KG1 (cell line): ENCODE data around the gene HHATL.

Experiments
- DNase-seq: peaks from one replicate; lab custom pipeline; 2025; lab: John Stamatoyannopoulos, UW

HHATL gene

GRCh38 chr3:42712688-42713372 is 10.2 kb upstream of the HHATL start:
- DNase-seq = no peak

DNA sequence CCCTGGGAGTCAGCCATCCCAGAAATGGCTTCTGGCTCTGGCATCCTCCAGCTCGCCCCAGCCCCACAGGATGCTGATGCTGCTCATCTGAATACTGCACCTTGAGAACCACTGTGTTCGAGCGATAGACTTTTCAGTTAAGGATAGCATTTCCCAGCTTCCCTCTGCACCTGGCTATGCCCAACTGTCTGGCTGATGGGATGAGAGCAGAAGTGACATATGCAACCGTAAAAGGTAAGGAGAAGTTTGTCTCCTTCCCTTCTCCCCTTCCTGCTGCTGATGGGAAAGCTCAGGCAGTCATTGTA is 9.7 kb upstream of the HHATL start:
- no peak for DNase-seq

DNA sequence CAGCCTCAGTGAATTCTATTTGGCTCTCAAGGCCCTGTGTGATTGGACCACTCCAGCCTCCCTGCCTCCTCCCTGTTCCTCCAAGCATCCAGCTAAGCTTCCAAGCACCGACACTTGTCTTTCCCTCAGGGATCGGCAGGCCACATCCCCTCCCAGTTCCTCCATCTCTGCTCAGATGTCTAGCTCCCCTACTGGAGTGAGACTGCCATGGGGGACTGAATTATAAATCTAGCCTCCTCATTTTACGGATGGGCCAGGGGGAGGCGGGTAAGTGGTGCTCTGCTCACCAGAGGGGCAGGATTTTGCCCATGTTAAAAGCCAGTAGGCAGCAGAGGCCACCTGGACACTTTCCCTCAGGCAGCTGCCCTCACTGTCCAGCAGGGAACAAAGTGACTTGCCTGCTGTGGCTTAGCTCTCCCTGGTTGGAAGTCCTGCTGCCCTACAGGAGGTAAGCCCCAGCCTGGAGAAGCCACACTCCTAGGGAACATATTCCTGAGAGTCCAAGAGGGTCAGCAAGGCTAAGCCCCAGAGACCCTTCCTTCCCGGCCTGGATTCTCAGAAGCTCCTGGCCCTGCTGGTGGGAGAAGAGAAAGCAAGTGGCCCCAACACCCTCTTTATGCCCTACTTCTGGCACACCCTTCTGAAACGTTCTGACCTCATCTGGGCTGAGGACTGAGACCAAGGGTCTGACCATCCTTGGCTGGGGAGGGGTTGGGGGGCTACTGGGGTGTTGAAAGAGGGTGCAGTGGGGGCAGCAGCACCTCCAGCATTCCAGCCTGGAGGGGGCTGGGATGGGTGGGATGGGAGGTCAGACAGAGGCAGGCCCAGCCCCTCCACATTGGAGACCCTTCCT is 9.1 kb upstream of the HHATL start:
- DNase-seq = no peak

- DNase-seq = no peak
Measured at GRCh38 chr3:42710323-42711021, 7.9 kb upstream of the HHATL start.

GRCh38 chr3:42709621-42710020 is 7.0 kb upstream of the HHATL start:
- DNase-seq = no peak

DNA sequence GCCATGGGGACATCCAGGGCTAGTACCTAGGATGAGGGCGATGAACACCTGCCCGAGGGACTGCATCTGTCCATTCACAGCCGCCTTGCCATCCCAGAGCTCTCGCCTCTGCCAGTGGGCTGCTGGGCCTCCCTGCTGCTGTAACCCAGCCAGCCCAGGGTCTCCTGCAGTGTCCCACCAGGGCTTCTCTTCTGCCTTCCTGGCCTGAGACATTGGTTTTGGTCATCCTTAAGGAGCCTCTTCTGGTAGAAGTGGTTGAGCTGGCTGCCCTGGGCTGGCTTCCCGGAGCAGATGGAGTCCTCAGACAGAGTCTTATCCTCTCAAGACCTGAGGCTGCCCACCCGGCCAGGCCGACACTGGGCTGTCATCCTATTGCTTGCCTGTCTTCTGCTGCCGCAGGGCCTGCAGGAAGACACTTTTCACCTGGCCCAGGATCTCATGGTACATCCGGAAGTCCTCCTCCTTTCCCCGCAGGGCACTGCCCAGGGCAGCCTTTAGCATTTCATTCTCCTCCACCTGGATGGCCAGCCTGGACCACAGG is 6.1 kb upstream of the HHATL start:
- DNase-seq = no peak

- no peak for DNase-seq
Measured at GRCh38 chr3:42707620-42708355, 5.2 kb upstream of the HHATL start.

DNA sequence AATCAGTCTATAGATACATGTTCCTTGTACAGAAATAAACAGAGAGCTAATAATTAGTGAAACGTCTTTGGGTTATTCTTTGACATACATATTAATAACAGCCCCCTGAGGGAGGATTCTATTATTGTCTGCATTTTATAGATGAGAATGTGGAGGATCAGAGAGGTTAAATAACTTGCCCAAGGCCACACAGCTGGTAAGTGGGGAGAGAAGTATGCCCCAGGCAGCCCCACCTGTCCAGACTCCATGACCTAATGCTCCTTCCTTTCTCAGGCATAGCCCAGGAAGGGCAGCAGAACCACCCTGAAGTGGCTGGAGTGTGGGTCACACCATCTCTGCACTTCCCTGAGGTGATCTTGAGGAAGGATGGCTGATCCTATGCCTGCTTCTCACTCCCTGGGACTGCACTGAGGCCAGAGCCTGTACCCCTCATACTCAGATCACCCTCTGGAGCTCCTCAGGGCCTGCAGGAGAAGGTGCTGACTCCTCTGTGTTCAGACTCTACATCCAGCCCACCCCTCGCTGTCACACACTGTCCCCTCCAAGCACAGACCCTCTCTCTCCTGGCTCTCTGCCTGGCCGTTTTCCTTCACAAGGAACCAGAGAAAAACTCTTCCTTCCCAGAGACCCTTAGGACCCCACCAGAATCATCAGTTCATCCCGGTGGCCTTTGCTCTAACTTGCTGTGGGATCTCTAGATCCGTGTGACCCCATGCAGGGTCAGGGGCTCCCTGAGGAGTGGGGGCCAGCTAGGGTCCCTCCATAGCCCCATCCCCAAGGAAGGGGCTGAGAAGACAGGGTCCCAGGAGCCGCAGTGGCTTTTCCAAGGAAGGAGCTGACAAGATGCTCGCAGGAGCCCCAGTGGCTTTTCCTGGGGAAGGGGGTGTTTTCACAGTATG is 4.4 kb upstream of the HHATL start:
- no peak for DNase-seq

GRCh38 chr3:42705962-42706585 is 3.5 kb upstream of the HHATL start:
- DNase-seq = no peak

DNA sequence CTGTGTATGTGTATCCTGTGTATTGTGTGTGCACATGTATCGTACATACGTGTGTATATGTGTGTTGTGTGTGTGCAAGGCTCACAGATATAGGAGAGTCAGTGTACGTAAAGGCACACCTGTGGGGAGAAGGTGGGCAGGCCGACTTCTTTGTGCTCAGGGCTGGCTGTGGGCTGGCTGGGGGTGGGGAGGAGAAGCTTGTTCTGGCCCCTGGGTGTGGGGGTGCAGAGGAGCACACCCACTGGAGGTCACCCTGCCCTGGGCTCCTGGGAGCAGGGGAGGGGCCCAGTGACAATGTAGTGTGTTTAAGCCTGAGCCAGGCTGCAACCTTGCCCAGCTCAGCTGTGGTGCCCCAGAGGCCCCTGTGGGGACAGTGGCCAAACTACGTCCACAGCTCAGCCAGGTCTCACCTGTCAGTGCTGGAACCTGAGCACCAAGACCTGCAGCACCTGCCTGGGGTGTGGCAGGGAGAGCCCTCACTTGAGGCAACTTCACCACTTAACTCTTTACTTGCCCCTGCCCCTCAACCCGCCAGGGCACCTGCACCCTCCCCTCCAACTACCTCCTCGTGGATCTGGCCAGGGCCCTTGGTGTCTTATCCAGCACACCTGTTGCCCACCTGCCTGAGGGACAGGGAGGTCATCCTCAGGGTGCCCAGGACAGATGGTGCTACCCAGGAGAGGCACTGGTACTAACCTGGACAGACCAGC is 2.6 kb upstream of the HHATL start:
- no peak for DNase-seq

- DNase-seq = no peak
Measured at GRCh38 chr3:42704136-42704841, 1.7 kb upstream of the HHATL start.

GRCh38 chr3:42703695-42704025 is 1.1 kb upstream of the HHATL start:
- DNase-seq = no peak

DNA sequence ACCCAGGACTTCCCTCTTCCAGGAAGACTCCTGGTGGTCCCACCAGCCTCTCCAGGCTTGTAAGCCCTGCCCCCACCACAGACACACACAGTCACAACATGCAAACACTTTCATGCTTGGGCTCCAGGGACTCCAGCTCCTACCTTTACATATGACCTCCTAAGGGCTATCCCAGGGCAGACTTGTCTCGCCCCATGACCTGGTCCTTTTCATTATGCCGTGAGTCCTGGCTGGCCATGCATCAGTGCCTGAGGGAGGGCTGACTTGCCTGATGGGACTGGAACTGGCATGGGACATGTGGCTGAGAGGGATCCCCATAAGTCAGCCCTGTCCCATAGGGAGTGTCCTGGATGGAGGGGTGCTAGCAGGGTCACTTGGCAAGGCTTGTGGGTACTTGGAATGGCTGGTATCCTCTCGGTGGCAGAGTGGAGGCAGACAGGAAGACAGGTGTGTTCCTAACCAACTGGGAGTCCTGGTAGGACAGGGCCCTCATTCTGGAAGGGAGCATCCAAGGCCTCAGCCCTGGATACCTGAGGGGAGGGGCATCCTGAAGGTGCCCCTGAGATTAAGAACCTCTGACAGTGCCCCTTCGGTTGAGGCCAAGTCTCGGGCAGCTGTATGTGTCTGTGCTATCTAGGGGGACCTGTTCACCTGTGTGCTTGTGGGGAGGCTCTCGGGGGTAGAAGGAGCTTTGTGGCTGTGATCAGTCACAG is 540 bp upstream of the HHATL start:
- DNase-seq = no peak

DNA sequence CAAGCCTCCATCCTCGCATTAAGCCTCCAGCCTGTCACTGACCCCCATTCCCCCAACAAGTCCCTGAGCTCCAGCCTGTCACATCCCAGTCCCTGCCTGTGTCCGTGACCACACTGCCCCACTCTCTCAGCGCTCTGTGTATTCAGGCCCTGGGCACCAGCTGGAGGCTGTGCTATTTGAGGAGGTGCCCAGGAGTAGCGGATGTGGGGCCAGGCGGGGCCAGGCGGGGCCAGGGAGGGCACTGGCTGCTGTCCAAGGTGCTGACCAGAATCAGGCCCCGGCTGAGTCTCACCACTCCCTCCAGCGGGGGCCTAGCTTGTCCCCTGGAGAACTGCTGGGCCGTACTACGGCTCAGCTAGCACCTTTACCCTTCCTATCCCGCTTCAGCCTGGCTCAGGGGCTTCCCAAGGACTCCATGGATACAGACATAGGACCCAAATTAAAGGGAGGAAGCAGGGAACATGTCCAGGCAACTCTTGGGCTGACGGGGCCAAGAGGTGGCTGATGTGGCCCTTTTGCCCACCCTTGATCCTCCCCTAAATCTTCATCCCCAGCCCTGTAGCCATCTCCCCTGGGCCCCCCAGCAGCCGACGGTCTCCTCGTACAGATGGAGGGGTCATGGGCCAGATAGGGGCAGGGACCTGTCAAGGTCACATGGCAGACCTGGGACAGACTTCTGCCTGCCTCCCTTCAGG is 1.1 kb downstream of the HHATL start:
- peak; percentile 4 for DNase-seq

DNA sequence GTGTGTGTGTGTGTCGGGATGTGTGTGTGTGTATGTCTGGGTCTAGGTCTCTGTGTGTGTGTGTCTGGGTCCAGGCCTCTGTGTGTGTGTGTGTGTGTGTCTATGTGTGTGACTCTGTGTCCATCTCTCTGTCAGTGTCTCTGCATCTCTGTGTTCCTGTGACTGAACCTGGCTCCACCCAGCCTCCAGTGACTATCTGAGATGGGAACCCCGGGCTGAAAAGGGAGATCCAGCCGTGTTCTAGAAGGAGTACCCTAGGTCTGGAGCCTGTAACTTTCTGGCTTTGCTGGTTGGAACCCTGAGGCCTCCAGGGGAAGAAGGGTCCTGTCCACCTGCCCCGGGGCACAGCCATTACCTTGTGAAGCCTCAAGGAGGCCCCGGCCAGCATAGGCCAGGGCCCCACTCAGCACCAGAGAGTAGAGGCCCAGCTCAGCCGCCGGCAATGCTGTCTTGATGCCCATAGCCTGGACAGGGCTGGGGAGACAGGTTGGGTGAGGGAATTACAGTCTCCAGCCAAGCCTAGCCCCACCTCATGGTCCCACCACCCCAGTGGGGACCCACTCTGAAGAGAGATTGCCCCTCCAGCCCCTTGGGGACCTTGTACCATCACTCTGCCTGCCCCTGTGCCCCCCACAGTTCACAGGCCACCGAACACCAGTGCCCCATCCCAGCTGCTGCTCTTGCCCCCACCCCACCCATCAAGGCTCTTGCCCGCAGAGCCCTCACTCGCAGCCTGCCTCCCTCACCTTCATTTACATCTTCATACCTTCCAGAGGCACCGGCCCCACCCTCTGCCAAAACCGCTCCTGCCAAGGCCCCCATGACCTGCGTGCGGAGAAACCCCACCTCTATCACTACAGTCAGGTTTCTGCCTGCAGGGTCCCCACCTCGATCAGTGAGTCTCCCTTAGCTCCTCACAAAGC is 2.0 kb downstream of the HHATL start:
- no peak for DNase-seq

DNA sequence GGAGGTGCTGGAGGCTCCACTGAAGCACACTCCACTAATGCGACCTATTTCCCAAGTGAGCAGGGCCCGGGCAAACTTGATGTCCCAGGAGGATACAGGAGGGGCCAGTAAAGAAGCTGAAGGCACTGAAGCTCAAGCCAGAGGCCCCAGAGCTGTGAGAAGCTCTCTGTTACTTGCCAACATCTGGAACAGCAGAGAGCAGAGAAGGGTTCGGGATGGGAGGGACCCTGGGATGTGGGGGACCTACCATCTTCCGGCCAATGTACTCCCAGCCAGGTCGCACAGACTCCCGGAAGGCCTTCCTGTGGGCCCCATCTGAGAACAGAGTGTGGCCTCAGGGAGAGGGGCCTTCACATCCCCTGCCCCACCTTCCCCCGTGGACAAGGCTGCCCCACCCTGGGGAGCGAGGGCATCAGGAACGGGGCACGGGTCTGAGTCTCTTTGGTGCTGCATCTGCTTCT is 3.1 kb downstream of the HHATL start:
- DNase-seq = no peak

GRCh38 chr3:42698911-42699230 is 3.7 kb downstream of the HHATL start:
- DNase-seq = no peak
